Esophagus muscularis mucosa (tissue), 3 donors: Measurements from ENCODE around the gene NLRP9.

ENCODE experiments used
- CTCF ChIP-seq, 3 experiments: fragments of 200-600 bp in 2 of 3; fragments of 450-650 bp in 1 of 3; sonication (generic) in 2 of 3; IDR thresholded peaks; one replicate each; pipeline ENCODE4 v1.5.1; 2017 to 2019; ENCODE audit warnings: antibody characterized with exemption in 3 of 3, mild to moderate bottlenecking in 2 of 3, moderate library complexity in 1 of 3
- EP300 ChIP-seq: sonication (generic); formaldehyde crosslinking; IDR thresholded peaks from one replicate; pipeline ENCODE4 v1.6.1; 2017; ENCODE audit warnings: antibody characterized with exemption

- TF ChIP-seq CTCF (IDR thresholded peaks at IDR 0.05) (no peak), EP300 (no peak)
These were observed 48.0 kb downstream of the NLRP9 start for GRCh38 chr19:55690109-55690768.
